Measurements from ENCODE around the gene UBA1.

GRCh38 chrX:47191806-47192401 is 1.7 kb upstream of the UBA1 start:
- no peak for TF ChIP-seq EZH2 (IDR thresholded peaks at IDR 0.05)
- no peak; the same call in 1 of the 2 replicates for TF ChIP-seq POLR2AphosphoS5 (IDR thresholded peaks at IDR 0.05; ENCODE audit: borderline replicate concordance, low read depth, low read length)

All from SK-N-MC (cell line).